Central memory CD4-positive, alpha-beta T cell (primary cell): ENCODE results near the gene CNKSR3.

Experiments
- DNase-seq: peaks from one replicate; pipeline ENCODE4 v3.0.0; 2022

The CNKSR3 gene

DNA sequence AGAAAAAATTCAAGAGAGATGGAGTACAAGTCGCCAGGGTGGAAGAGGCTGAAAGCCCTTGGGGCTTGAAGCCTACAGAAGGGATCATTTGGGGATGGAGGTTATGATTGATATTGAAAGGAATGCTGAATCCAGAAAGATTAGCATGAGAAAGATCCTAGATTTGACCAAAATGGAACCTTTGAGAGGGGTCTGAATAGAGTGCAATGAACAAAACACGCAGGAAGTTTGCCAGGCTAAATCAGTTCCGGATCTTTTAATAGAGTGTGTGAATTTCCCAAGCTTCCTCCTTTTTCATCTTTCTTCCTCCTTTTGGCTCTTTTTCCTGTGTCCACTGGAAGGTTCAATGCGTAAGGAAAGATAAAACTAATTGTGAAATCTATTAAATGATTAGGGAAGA, 169.1 kb downstream of the CNKSR3 start:
- DNase-seq: no peak
